Gastrocnemius medialis (tissue), 4 donors: ENCODE measurements around the gene CBX8. TPM values are rescaled to one million over a fixed set of nuclear protein-coding genes. Genes with fewer than 3 reads are reported as not detected.

Source experiments
- ATAC-seq, 2 donors: fragments of 150-250 bp; one replicate each; pipeline ENCODE4 v1.9.1; 2016
- DNase-seq, 2 donors: peaks; one replicate each; pipeline ENCODE4 v3.0.0-alpha.2; 2019
- H3K27ac ChIP-seq, 4 donors: fragments of 200-600 bp; sonication (generic); 1 replicate in 1 of 4; 2 replicates in 3 of 4; pipeline ENCODE4 v1.5.1; 2016 to 2018; ENCODE audit warnings: mild to moderate bottlenecking in 2 of 4, moderate library complexity in 1 of 4
- H3K27me3 ChIP-seq, 3 donors: fragments of 200-600 bp; sonication (generic) in 2 of 3; 1 replicate in 1 of 3; 2 replicates in 2 of 3; pipeline versions ENCODE4 v1.5.1 to v1.6.0; 2016 to 2019; ENCODE audit warnings: mild to moderate bottlenecking in 1 of 3, moderate library complexity in 1 of 3
- H3K36me3 ChIP-seq, 2 donors: fragments of 200-600 bp; sonication (generic) in 1 of 2; one replicate each; pipeline ENCODE4 v1.5.1; 2017 to 2018
- H3K4me1 ChIP-seq, 2 donors: fragments of 200-600 bp; sonication (generic) in 1 of 2; one replicate each; pipeline ENCODE4 v1.5.1; 2016 to 2017; ENCODE audit warnings: mild to moderate bottlenecking in 2 of 2
- H3K4me3 ChIP-seq, 4 donors: fragments of 200-600 bp; sonication (generic) in 3 of 4; 1 replicate in 1 of 4; 2 replicates in 3 of 4; pipeline ENCODE4 v1.5.1; 2016 to 2019; ENCODE audit warnings: mild to moderate bottlenecking in 2 of 4
- H3K9me3 ChIP-seq, 3 donors: fragments of 200-600 bp; sonication (generic) in 2 of 3; 1 replicate in 1 of 3; 2 replicates in 2 of 3; pipeline ENCODE4 v1.5.1; 2016 to 2019
- CTCF ChIP-seq, 5 experiments: fragments of 450-650 bp in 3 of 5; fragments of 200-600 bp in 2 of 5; sonication (generic) in 2 of 5; IDR thresholded peaks in 4 of 5; conservative IDR thresholded peaks in 1 of 5; 1 replicate in 4 of 5; 2 replicates in 1 of 5; pipeline ENCODE4 v1.5.1; 2016 to 2019; ENCODE audit warnings: antibody characterized with exemption in 5 of 5, mild to moderate bottlenecking in 3 of 5, moderate library complexity in 3 of 5
- POLR2A ChIP-seq, 2 donors: fragments of 450-650 bp; IDR thresholded peaks; one replicate each; pipeline ENCODE4 v1.6.1; 2017; ENCODE audit warnings: antibody characterized with exemption in 2 of 2, mild to moderate bottlenecking in 2 of 2, moderate library complexity in 2 of 2
- in situ Hi-C, 4 donors: fragments of 200-750 bp; cut with MboI; loops; one replicate each; pipeline versions ENCODE4 v1.15.0 to v1.8.0; 2017; ENCODE audit warnings: low sequenced_read_pairs in 4 of 4
- intact Hi-C: fragments of 100-400 bp; cut with DNase I; formaldehyde crosslinking; loops from one replicate; pipeline ENCODE4 v1.15.1; 2023; ENCODE audit warnings: low total_unique reads
- total RNA-seq, 4 donors: library from RNA; depleted of rRNA; stranded (reverse); fragments of >200 nt; gene quantifications; one replicate each; pipeline versions ENCODE4 v1.1.0 to v1.2.3, GENCODE V29; 2016

CBX8 gene
- total RNA-seq, 4 donors from 2014 or later, result 0.18 to 0.94 (median 0.49) TPM; not detected in 1

GRCh38 chr17:79833110-79833450 is 36.2 kb upstream of the CBX8 start:
- no peaks in the 10 kb centered on the region for H3K36me3 ChIP-seq
- H3K9me3 ChIP-seq, result no peaks in the 10 kb centered on the region
- no peak for ATAC-seq
- H3K4me1 ChIP-seq, result peaks cover 22 to 31% of the 10 kb centered on the region in 2 donors
- no peak overlapping the region for H3K4me3 ChIP-seq
- H3K27ac ChIP-seq, result no peak overlapping the region
- H3K27me3 ChIP-seq, result peaks cover 4 to 17% (median 9%) of the 10 kb centered on the region in 3 donors
- TF ChIP-seq POLR2A (IDR thresholded peaks at IDR 0.05) (no peak), CTCF (IDR thresholded peaks at IDR 0.05 in 4 of 5, conservative IDR thresholded peaks at IDR 0.05 in 1 of 5) (no peak)
- DNase-seq, result no peak
- in situ Hi-C loops, result no loop called here
- intact Hi-C loops, result no loop called here

GRCh38 chr17:79832218-79833109 is 35.6 kb upstream of the CBX8 start:
- Histone ChIP-seq H3K27me3 (peaks cover 4 to 17% (median 9%) of the 10 kb centered on the region in 3 donors), H3K9me3 (no peaks in the 10 kb centered on the region), H3K4me3 (peak overlapping the region in 3 of 4 donors; percentile 20 to 46 (median 43)), H3K36me3 (no peaks in the 10 kb centered on the region), H3K4me1 (peaks cover 16 to 25% of the 10 kb centered on the region in 2 donors), H3K27ac (no peak overlapping the region)
- in situ Hi-C loops, result no loop called here
- DNase-seq, result no peak
- TF ChIP-seq POLR2A (IDR thresholded peaks at IDR 0.05), result no peak
- no peak for TF ChIP-seq CTCF (IDR thresholded peaks at IDR 0.05 in 4 of 5, conservative IDR thresholded peaks at IDR 0.05 in 1 of 5)
- intact Hi-C loops, result no loop called here
- ATAC-seq, result peak; percentile 3 to 34

- peak in 1 of 2 donors; percentile 49 for DNase-seq
- H3K36me3 ChIP-seq, result no peaks in the 10 kb centered on the region
- intact Hi-C loops (no loop called here), in situ Hi-C loops (no loop called here)
- TF ChIP-seq CTCF (IDR thresholded peaks at IDR 0.05 in 4 of 5, conservative IDR thresholded peaks at IDR 0.05 in 1 of 5) (no peak), POLR2A (IDR thresholded peaks at IDR 0.05) (no peak)
- peaks cover 8 to 18% (median 15%) of the 10 kb centered on the region in 3 donors for H3K27me3 ChIP-seq
- peak; percentile 55 to 66 for ATAC-seq
- no peak overlapping the region for H3K27ac ChIP-seq
- H3K4me3 ChIP-seq, result peak overlapping the region in 3 of 4 donors; percentile 20 to 46 (median 43)
- H3K9me3 ChIP-seq, result no peaks in the 10 kb centered on the region
- H3K4me1 ChIP-seq, result peaks cover 7 to 16% of the 10 kb centered on the region in 2 donors
Measured at GRCh38 chr17:79831265-79832217, 34.7 kb upstream of the CBX8 start.

- in situ Hi-C loops (no loop called here), intact Hi-C loops (no loop called here)
- DNase-seq (no peak), ATAC-seq (no peak)
- Histone ChIP-seq H3K36me3 (no peaks in the 10 kb centered on the region), H3K9me3 (no peaks in the 10 kb centered on the region), H3K4me3 (no peak overlapping the region), H3K27ac (no peak overlapping the region), H3K27me3 (peaks cover 15 to 22% (median 22%) of the 10 kb centered on the region in 3 donors), H3K4me1 (peaks cover 5 to 14% of the 10 kb centered on the region in 2 donors)
- TF ChIP-seq CTCF (IDR thresholded peaks at IDR 0.05 in 4 of 5, conservative IDR thresholded peaks at IDR 0.05 in 1 of 5) (no peak), POLR2A (IDR thresholded peaks at IDR 0.05) (no peak)
Measured at GRCh38 chr17:79830763-79831264, 33.9 kb upstream of the CBX8 start.
